Stimulated activated CD4-positive, alpha-beta T cell treated with anti-CD3 and anti-CD28 coated beads, Interleukin-1b, Interleukin-23, amount 100 ng/mL, for 48 hours (primary cell): ENCODE data around the gene UBL4B.
A peak's percentile ranks its signal among the peaks of the same experiment; 100 is the strongest.
"Not testable (repeated sequence)": the region's sequence is repeated elsewhere in the genome, so short reads cannot be mapped to it uniquely, and the experiment has no call there.

Source experiments
- DNase-seq: peaks from one replicate; pipeline ENCODE4 v3.0.0-alpha.2; 2020

The UBL4B gene

GRCh38 chr1:110112143-110112542 lies at the start of gene UBL4B:
TSS of gene UBL4B (plus strand) at chr1:110112443. CDS start at chr1:110112535, 92 bp downstream.
- no peak for DNase-seq

GRCh38 chr1:110062612-110063011 lies 49.6 kb upstream of the UBL4B start:
- no peak for DNase-seq

GRCh38 chr1:110063781-110064180 lies 48.5 kb upstream of the UBL4B start:
- no peak for DNase-seq

GRCh38 chr1:110064576-110065337 lies 47.5 kb upstream of the UBL4B start:
- DNase-seq = no peak

- no peak for DNase-seq
Observed at GRCh38 chr1:110065841-110066240, 46.4 kb upstream of the UBL4B start.

- no peak for DNase-seq
Observed at GRCh38 chr1:110067479-110067892, 44.8 kb upstream of the UBL4B start.

- DNase-seq = no peak
Observed at GRCh38 chr1:110067893-110068645, 44.2 kb upstream of the UBL4B start.

GRCh38 chr1:110068646-110069403 lies 43.4 kb upstream of the UBL4B start:
- DNase-seq = no peak

GRCh38 chr1:110069404-110070281 lies 42.6 kb upstream of the UBL4B start:
- DNase-seq = no peak

GRCh38 chr1:110070282-110070669 lies 42.0 kb upstream of the UBL4B start:
- no peak for DNase-seq

GRCh38 chr1:110070671-110071242 lies 41.5 kb upstream of the UBL4B start, which contains the start of gene ALX3:
TSS of gene ALX3 (minus strand) at chr1:110070672. CDS start at chr1:110070612, 60 bp downstream.
- DNase-seq = no peak

- no peak for DNase-seq
Observed at GRCh38 chr1:110074166-110074565, 38.1 kb upstream of the UBL4B start.

- DNase-seq = no peak
Observed at GRCh38 chr1:110076789-110077500, 35.3 kb upstream of the UBL4B start.

GRCh38 chr1:110079995-110080394 lies 32.2 kb upstream of the UBL4B start:
- DNase-seq = not testable (repeated sequence)

GRCh38 chr1:110081061-110081460 lies 31.2 kb upstream of the UBL4B start:
- DNase-seq = no peak

GRCh38 chr1:110082477-110082876 lies 29.8 kb upstream of the UBL4B start:
- no peak for DNase-seq

GRCh38 chr1:110083061-110083865 lies 29.0 kb upstream of the UBL4B start:
- DNase-seq = no peak

- DNase-seq = no peak
Observed at GRCh38 chr1:110083866-110084226, 28.4 kb upstream of the UBL4B start.

- DNase-seq = peak; percentile 32
Observed at GRCh38 chr1:110084227-110085078, 27.8 kb upstream of the UBL4B start.
